K562 (cell line): Measurements from ENCODE around the gene KEL. TPM values are rescaled to one million over a fixed set of nuclear protein-coding genes. Genes with fewer than 3 reads are reported as not detected.

Source experiments
- ATAC-seq: fragments of 200-7000 bp; cut with Tn5 transposase; 3 replicates; pipeline ENCODE4 v1.9.1; 2020; ENCODE audit warnings: moderate library complexity
- BruUV-seq: library from RNA; stranded (reverse); fragments of 400-500 nt; replicated peaks from 2 replicates; lab custom pipeline; 2021; lab: Mats Ljungman, UMichigan
- CTCF ChIA-PET: fragments of 300-600 bp; formaldehyde crosslinking; extraction: SDS; loops from one replicate; lab custom pipeline; 2021; ENCODE audit warnings: low intra/inter-chr PET ratio; lab: Yijun Ruan, JAX
- POLR2A ChIA-PET: fragments of 300-600, 350-650 bp; sonication (Branson Sonifier 250); formaldehyde crosslinking; extraction: SDS; loops from one replicate; lab custom pipeline; 2021; ENCODE audit warnings: antibody characterized with exemption, inconsistent platforms; lab: Yijun Ruan, JAX
- DNase-seq, 4 experiments: peaks; one replicate each; pipeline versions ENCODE4 v3.0.0 to v3.0.0-alpha.2; 2011 to 2018; ENCODE audit warnings: low spot score in 3 of 4, mixed read lengths in 3 of 4; ENCODE audit errors: extremely low read depth in 1 of 4
- FAIRE-seq: peaks from 2 replicates; lab custom pipeline; 2011; peaks lifted over from hg19 to GRCh38; lab: Jason Lieb, UNC
- H2AFZ ChIP-seq: 2 replicates; pipeline ENCODE4 v1.6.0; 2011; ENCODE audit warnings: low read depth, low read length, control low read depth, inconsistent platforms
- H3K27ac ChIP-seq: fragments of 200-600 bp; 3 replicates; pipeline ENCODE4 v1.8.0; 2011; ENCODE audit warnings: low read depth, mild to moderate bottlenecking, control low read depth, inconsistent platforms, low read length, moderate library complexity, mixed read lengths; ENCODE audit errors: extremely low read depth
- H3K27me3 ChIP-seq, 2 experiments: fragments of 300-600 bp in 1 of 2; 2 replicates in 1 of 2; 3 replicates in 1 of 2; pipeline versions ENCODE4 v1.6.0 to v1.8.0; 2011; ENCODE audit warnings: inconsistent platforms in 2 of 2, low read length in 2 of 2, mild to moderate bottlenecking in 1 of 2, mixed read lengths in 1 of 2, moderate library complexity in 1 of 2; ENCODE audit not compliant: control insufficient read depth in 2 of 2, insufficient read depth in 2 of 2
- H3K36me3 ChIP-seq: fragments of 300-600 bp; 3 replicates; pipeline ENCODE4 v1.8.0; 2011; ENCODE audit warnings: mild to moderate bottlenecking, low read length, inconsistent platforms; ENCODE audit not compliant: control insufficient read depth, insufficient read depth
- H3K4me1 ChIP-seq, 2 experiments: fragments of 200-600 bp in 1 of 2; replicated peaks in 1 of 2; 2 replicates in 1 of 2; 3 replicates in 1 of 2; pipeline versions ENCODE4 v1.5.1 to v1.8.0; 2011; ENCODE audit warnings: inconsistent platforms in 2 of 2, low read length in 2 of 2, mild to moderate bottlenecking in 1 of 2, mixed read lengths in 1 of 2, moderate library complexity in 1 of 2; ENCODE audit not compliant: control insufficient read depth in 2 of 2, insufficient read depth in 2 of 2
- H3K4me2 ChIP-seq: 2 replicates; pipeline ENCODE4 v1.6.1; 2011; ENCODE audit warnings: low read length, control low read depth, inconsistent platforms, mixed read lengths; ENCODE audit not compliant: insufficient read depth
- H3K4me3 ChIP-seq: fragments of 200-600 bp; sonication (generic), shearing (Covaris generic); 2 replicates; pipeline ENCODE4 v1.5.1; 2016; ENCODE audit warnings: control low read depth, inconsistent platforms
- H3K79me2 ChIP-seq: fragments of 200-600 bp; 3 replicates; pipeline ENCODE4 v1.8.0; 2011; ENCODE audit warnings: low read length, inconsistent platforms; ENCODE audit not compliant: control insufficient read depth, insufficient read depth
- H3K9ac ChIP-seq, 2 experiments: 2 replicates each; pipeline versions ENCODE4 v1.6.0 to v1.6.1; 2011; ENCODE audit warnings: low read depth in 2 of 2, low read length in 2 of 2, control low read depth in 1 of 2, inconsistent platforms in 1 of 2, mild to moderate bottlenecking in 1 of 2, mixed read lengths in 1 of 2; ENCODE audit not compliant: insufficient read depth in 1 of 2
- H3K9me1 ChIP-seq: one replicate; pipeline ENCODE4 v1.6.0; 2011; ENCODE audit warnings: inconsistent platforms, mild to moderate bottlenecking, low read length, moderate library complexity; ENCODE audit not compliant: control insufficient read depth, insufficient read depth
- H3K9me3 ChIP-seq: replicated peaks from 2 replicates; pipeline ENCODE4 v1.5.1; 2011; ENCODE audit warnings: low read depth, low read length, inconsistent platforms; ENCODE audit not compliant: control insufficient read depth, insufficient read depth
- H4K20me1 ChIP-seq: replicated peaks from 2 replicates; pipeline ENCODE4 v1.6.1; 2011; ENCODE audit warnings: low read length, inconsistent platforms, mixed read lengths; ENCODE audit not compliant: control insufficient read depth, insufficient read depth
- CREB5 ChIP-seq: fragments of 250-450 bp; sonication (Bioruptor Pico); IDR thresholded peaks from 2 replicates; pipeline ENCODE4 v1.5.0; 2020; ENCODE audit warnings: mild to moderate bottlenecking
- CTCF ChIP-seq, 3 experiments: IDR thresholded peaks in 2 of 3; conservative IDR thresholded peaks in 1 of 3; 2 replicates each; pipeline ENCODE4 v1.5.1; 2011 to 2012; ENCODE audit warnings: low read length in 3 of 3, mild to moderate bottlenecking in 3 of 3, control low read depth in 2 of 3, improper control_type of control experiment in 1 of 3, inconsistent platforms in 1 of 3, low read depth in 1 of 3, mixed read lengths in 1 of 3, moderate library complexity in 1 of 3; ENCODE audit not compliant: insufficient read depth in 2 of 3
- EP400 ChIP-seq: fragments of 450-650 bp; IDR thresholded peaks from 2 replicates; pipeline ENCODE4 v1.6.1; 2017; ENCODE audit warnings: antibody characterized with exemption, mild to moderate bottlenecking, moderate library complexity
- FOXJ3 ChIP-seq: sonication (generic); formaldehyde crosslinking; IDR thresholded peaks from 2 replicates; pipeline ENCODE4 v1.4.0; 2020; ENCODE audit warnings: mild to moderate bottlenecking, missing genetic modification reagents
- LEF1 ChIP-seq: fragments of 450-650 bp; IDR thresholded peaks from 2 replicates; pipeline ENCODE4 v1.6.1; 2016; ENCODE audit warnings: mild to moderate bottlenecking
- WGBS: fragments of 100-300 bp; shearing (Covaris generic); methylation state at CpG from one replicate; pipeline ENCODE4 v1.1.6; 2016; ENCODE audit warnings: low coverage, mixed read lengths; ENCODE audit not compliant: insufficient coverage; ENCODE audit errors: missing lambda C conversion rate; 5-methylcytosine and 5-hydroxymethylcytosine counted together
- in situ Hi-C: fragments of 300-500 bp; cut with MboI; formaldehyde crosslinking; loops from 4 replicates; pipeline ENCODE4 v1.15.0; 2018; ENCODE audit warnings: inconsistent platforms, mixed read lengths
- intact Hi-C: fragments of 100-400 bp; cut with micrococcal nuclease; formaldehyde crosslinking; loops from 2 replicates; pipeline ENCODE4 v1.14.2; 2022
- polyA plus RNA-seq, 8 experiments: library from polyadenylated mRNA; depleted of rRNA in 4 of 8; stranded (reverse) in 5 of 8; unstranded in 3 of 8; fragments of >200 nt; fragmentation: Nextera tagmentation in 2 of 8; fragmentation: Illumina TruSeq in 1 of 8; extraction: Ambion mirVana in 2 of 8; extraction: Trizol in 1 of 8; gene quantifications; 2 replicates each; pipeline versions ENCODE4 v1.2.1 to v1.2.3, GENCODE V29; 2011 to 2014; ENCODE audit warnings: inconsistent platforms in 1 of 8, missing spikeins in 1 of 8
- total RNA-seq, 7 experiments: library from RNA; depleted of rRNA in 6 of 7; stranded (reverse); fragments of >200 nt in 6 of 7; fragmentation: Illumina TruSeq in 2 of 7; extraction: Trizol in 2 of 7; gene quantifications; 2 replicates each; pipeline versions ENCODE4 v1.2.1 to v1.2.3, GENCODE V29; 2011 to 2021; ENCODE audit warnings: low replicate concordance in 1 of 7

The KEL gene
- total and polyA plus RNA-seq, 9 of the 15 experiments (the other 6 are each of a cell fraction or from before 2014, with no cell fraction given): 9.0 to 47.4 (median 22.2) TPM

DNA sequence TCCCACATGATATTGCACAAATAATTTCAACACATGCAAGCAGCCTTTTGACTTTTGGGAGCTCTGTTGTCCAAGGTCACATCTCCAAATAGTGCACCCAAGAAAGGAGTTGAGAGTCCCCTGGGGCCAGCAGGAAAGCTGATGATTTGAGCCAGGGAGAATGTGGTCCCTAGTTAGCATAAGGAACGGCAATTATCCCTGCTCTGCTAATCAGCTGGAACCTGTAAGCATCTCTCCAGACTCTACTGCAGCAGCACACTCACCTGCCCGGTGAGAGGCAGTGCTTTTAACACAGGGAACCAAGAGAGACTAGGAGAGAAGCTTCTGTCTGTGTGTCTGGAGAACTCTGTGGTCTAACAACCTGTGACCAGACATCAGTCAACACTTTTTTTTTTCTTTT, 45.7 kb downstream of the KEL start:
- Histone ChIP-seq H3K36me3 (no peaks in the 10 kb centered on the region), H3K27me3 (peaks cover 10 to 46% of the 10 kb centered on the region in 2 experiments; a peak in 4 of 5 replicates), H3K79me2 (no peaks in the 10 kb centered on the region), H3K4me1 (no peaks in the 10 kb centered on the region), H3K9ac (no peak overlapping the region), H4K20me1 (no peaks in the 10 kb centered on the region), H3K9me3 (no peaks in the 10 kb centered on the region), H3K9me1 (no peaks in the 10 kb centered on the region), H3K4me2 (no peak overlapping the region), H2AFZ (no peak overlapping the region), H3K4me3 (no peak overlapping the region), H3K27ac (no peak overlapping the region)
- DNase-seq: no peak
- no TSS peak for BruUV-seq
- TF ChIP-seq LEF1 (no peak), CREB5 (CRISPR knock-in tag) (no peak), CTCF (IDR thresholded peaks at IDR 0.05 in 2 of 3, conservative IDR thresholded peaks at IDR 0.05 in 1 of 3; ENCODE audit: insufficient read depth in 2 of 3, low read depth in 1 of 3, low read length in 3 of 3) (no peak), EP400 (no peak), FOXJ3 (CRISPR knock-in tag) (no peak)
- in situ Hi-C loops: no loop called here
- no peak; the same call in 2 of the 3 replicates for ATAC-seq
- POLR2A ChIA-PET: no interaction called here
- intact Hi-C loops: no loop called here
- 0% methylated on average over 2 of the region's 2 CpGs for WGBS
- FAIRE-seq: no peak
- CTCF ChIA-PET: interaction anchor here (1.2 kb wide), 1 partner anchor 95 kb away, joined by 4 read pairs; no protein-coding TSS in a partner anchor
